ENCODE data around the gene ZMIZ1.

ZMIZ1 gene

GRCh38 chr10:79247373-79248137, 178.8 kb downstream of the ZMIZ1 start:
- no peak for DNase-seq (ENCODE audit: low spot score)

- no peak for DNase-seq (ENCODE audit: low spot score)
These were observed 179.8 kb downstream of the ZMIZ1 start for GRCh38 chr10:79248341-79249185.

GRCh38 chr10:79249186-79250121, 180.7 kb downstream of the ZMIZ1 start:
- no peak for DNase-seq (ENCODE audit: low spot score)

DNA sequence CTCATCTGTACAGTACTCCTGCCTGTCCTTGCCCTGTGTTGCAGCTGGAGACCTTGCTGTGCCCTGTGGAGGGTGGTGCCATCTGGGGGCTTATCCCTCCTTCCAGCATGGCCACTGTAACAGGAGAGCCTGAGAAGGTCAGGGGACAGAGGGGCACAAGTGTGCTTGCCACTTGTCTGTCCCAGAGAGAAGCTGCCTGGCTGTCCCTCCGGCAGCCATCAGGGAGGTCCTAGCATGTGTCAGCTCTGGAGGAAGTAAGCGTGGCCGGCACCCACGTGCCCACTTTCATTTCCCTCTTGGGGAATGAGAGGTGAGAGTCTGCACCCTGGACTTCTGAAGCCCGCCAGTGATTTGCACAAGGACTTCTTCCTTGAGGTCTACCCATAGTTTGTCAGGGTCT, 181.5 kb downstream of the ZMIZ1 start:
- no peak for DNase-seq (ENCODE audit: low spot score)

- DNase-seq (ENCODE audit: low spot score), result no peak
These were observed 183.7 kb downstream of the ZMIZ1 start for GRCh38 chr10:79252450-79252849.

DNA sequence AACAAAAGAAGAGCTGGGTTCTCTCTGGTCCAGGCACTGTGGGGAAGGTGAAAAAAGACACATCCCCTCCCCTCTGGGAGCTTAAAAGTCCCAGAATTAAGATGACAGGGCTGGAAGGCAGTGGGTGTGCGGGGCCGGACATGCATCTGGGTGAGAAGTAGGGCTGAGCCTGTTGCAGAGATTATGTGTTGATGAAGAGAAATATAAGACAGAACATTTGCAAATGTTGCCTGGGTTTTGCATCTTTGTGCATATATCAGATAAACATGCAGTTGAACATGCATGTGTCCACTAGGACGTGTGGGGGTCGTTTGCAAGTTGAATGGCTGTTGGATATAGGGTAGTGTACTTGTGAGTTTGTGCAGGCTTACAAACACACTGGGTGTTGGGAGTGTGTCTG, 184.2 kb downstream of the ZMIZ1 start:
- no peak for DNase-seq (ENCODE audit: low spot score)

DNA sequence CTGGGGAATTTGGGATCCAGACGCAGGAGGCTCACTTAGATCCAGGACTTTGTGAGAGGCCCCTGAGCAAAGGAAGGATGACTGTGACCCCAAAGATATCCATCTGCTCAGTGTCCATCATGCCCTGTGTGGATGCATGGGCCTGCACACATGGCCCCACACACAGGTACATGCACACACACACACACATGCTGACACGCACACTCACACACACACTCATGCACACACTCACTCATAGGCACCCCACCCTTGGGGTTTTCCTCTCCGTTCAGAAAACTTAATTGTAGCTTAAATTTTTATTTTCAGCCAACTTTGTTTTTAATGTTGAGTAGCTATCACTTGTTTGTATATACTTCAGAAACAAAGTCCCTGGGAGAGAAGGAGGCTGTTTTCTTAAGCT, 184.9 kb downstream of the ZMIZ1 start:
- no peak for DNase-seq (ENCODE audit: low spot score)

- DNase-seq (ENCODE audit: low spot score), result no peak
These were observed 185.7 kb downstream of the ZMIZ1 start for GRCh38 chr10:79254333-79255006.

DNA sequence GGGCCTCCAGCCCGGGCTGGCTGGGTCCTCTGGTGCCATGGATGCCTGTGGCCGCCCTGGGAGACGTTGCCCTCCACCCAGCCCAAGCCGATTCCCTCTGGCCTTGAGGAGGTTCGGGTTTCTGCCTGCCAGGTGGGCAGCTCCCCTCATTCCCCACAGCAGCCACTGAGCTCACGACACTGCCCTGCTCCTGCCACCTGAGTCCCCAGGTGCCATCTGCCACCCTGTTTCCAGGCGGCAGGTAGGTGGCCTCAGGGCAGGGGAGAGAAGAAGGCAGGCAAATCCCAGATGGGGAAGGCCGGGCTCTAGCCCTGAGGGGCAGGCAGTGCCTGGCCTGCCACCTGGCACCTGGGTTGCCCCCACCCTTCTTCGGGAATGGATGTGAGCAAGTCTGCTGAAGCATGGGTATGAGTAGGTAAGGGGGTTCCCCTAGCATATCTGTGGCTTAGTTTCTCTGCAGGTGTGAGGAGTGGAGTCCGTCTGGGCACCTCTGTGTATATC, 186.3 kb downstream of the ZMIZ1 start:
- DNase-seq (ENCODE audit: low spot score), result no peak

GRCh38 chr10:79256264-79256806, 187.6 kb downstream of the ZMIZ1 start:
- no peak for DNase-seq (ENCODE audit: low spot score)

- DNase-seq (ENCODE audit: low spot score), result no peak
These were observed 190.1 kb downstream of the ZMIZ1 start for GRCh38 chr10:79258894-79259293.

GRCh38 chr10:79259834-79260233, 191.1 kb downstream of the ZMIZ1 start:
- DNase-seq (ENCODE audit: low spot score), result no peak

GRCh38 chr10:79260811-79261740, 192.3 kb downstream of the ZMIZ1 start:
- no peak for DNase-seq (ENCODE audit: low spot score)

DNA sequence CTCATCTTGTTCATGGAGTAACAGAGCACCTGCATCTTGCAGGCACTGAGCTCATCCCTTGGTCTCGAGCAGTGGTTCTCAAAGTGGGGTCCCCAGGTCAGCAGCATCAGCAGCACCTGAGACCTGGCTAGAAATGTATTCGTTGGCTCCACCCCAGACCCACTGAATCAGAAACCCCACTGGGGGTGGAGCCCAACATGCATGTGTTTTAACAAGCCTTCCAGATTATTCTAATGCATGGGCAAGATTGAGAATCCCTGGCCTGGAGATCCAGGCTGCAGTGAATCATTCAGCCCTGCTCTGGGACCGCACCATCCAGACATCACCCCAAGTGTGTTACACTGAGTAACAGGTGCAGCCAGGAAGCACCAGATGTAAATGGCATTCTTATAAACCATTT, 193.4 kb downstream of the ZMIZ1 start:
- no peak for DNase-seq (ENCODE audit: low spot score)

DNA sequence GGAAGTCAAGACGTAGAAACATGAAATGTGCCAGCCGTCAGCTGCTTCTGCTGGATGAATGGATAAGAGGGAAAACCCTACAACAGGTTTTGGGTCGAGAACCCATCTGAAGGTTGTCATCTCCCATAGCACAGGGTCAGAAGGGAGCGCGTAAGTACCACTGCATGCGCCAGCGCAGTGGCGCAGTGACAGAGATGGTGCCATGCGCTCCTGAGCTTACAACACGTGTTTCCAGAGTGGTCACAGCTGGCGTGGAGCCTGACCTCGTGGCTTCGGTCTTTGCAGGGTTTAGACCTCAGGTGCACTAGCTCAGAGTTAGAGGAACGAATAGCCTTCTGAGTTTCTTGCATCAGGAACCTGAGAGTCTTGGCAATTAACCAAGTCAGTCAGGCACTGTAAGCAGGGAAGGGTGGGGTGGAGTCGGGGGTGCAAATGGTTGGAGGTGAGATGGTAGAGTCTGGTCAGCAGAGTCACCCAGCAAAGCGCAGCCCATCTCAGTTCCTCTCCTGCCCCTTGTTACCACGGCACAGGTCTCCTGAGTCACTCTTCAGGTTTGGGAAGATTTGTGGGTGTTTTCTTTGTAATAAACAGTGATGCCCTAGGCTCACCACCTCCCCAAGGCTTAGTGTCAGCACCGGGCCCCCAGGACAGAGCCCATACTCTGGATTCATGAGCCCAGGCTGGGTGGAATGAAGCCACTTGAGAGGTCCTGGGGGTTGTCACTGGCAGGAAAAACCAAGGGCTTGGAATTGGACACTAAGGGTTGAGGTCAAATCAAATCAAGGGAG, 194.4 kb downstream of the ZMIZ1 start:
- no peak for DNase-seq (ENCODE audit: low spot score)

GRCh38 chr10:79263939-79264338, 195.2 kb downstream of the ZMIZ1 start:
- no peak for DNase-seq (ENCODE audit: low spot score)

DNA sequence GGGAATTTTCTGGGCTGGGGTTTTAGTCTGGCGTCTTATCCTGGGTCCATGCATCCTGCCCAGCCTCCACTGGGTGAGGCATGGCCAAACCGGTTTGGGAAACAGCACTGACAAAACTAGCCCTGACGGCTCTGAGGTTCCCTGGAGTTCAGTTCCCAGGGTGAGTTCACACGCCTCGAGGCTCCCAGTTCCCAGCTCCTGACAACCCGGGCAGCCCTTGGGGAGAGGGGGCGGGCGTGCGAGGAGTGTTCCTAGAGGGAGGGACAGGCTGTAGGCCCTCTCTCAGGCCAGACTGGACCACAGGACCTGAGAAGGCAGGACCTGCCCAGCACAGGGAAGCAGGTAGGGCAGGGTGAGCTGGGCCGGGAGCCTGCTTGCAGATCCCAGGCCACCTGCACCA, 196.2 kb downstream of the ZMIZ1 start:
- DNase-seq (ENCODE audit: low spot score), result no peak

- no peak for DNase-seq (ENCODE audit: low spot score)
These were observed 197.3 kb downstream of the ZMIZ1 start for GRCh38 chr10:79266084-79266483.

Measured in left forelimb (tissue), 1 donor.